H1 (cell line): ENCODE data around the gene OR8G5. TPM values are rescaled to one million over a fixed set of nuclear protein-coding genes. Genes with fewer than 3 reads are reported as not detected.

Source experiments
- CTCF ChIA-PET: fragments of 300-600 bp; sonication (Branson Sonifier 250); formaldehyde crosslinking; loops from one replicate; lab custom pipeline; 2021; ENCODE audit not compliant: partially characterized antibody; lab: Charles Lee
- POLR2A ChIA-PET: fragments of 300-600 bp; sonication (Branson Sonifier 250); formaldehyde crosslinking; loops from one replicate; lab custom pipeline; 2021; ENCODE audit warnings: inconsistent platforms; ENCODE audit not compliant: partially characterized antibody; lab: Charles Lee
- DNase-seq, 2 experiments: peaks; one replicate each; pipeline versions ENCODE4 v3.0.0 to v3.0.0-alpha.2; 2010 to 2022; ENCODE audit warnings: low spot score in 2 of 2, low read depth in 1 of 2, mixed read lengths in 1 of 2
- FAIRE-seq: peaks from 2 replicates; lab custom pipeline; 2011; peaks lifted over from hg19 to GRCh38; lab: Jason Lieb, UNC
- H2AFZ ChIP-seq: 2 replicates; pipeline ENCODE4 v1.8.1; 2012; ENCODE audit warnings: low read length, inconsistent platforms
- H2AK5ac ChIP-seq: 2 replicates; pipeline ENCODE4 v1.6.1; 2013; ENCODE audit warnings: low read depth, low read length
- H2BK120ac ChIP-seq: replicated peaks from 2 replicates; pipeline ENCODE3; 2013; ENCODE audit warnings: low read depth, low read length, inconsistent platforms
- H2BK12ac ChIP-seq: 2 replicates; pipeline ENCODE4 v1.6.1; 2013; ENCODE audit warnings: low read depth, low read length
- H2BK15ac ChIP-seq: 2 replicates; pipeline ENCODE4 v1.6.1; 2013; ENCODE audit warnings: low read length
- H2BK20ac ChIP-seq: 2 replicates; pipeline ENCODE4 v1.6.1; 2013; ENCODE audit warnings: low read length
- H2BK5ac ChIP-seq: 2 replicates; pipeline ENCODE4 v1.6.1; 2013; ENCODE audit warnings: low read depth, low read length
- H3K14ac ChIP-seq: 2 replicates; pipeline ENCODE4 v1.6.1; 2013; ENCODE audit warnings: inconsistent platforms; ENCODE audit not compliant: insufficient read length
- H3K18ac ChIP-seq: 2 replicates; pipeline ENCODE4 v1.6.1; 2013; ENCODE audit warnings: low read length; ENCODE audit errors: extremely low read depth
- H3K23ac ChIP-seq: 2 replicates; pipeline ENCODE4 v1.6.1; 2013; ENCODE audit warnings: inconsistent platforms; ENCODE audit not compliant: insufficient read length
- H3K23me2 ChIP-seq: 2 replicates; pipeline ENCODE4 v1.6.1; 2013; ENCODE audit warnings: low read depth, low read length
- H3K27ac ChIP-seq: 2 replicates; pipeline ENCODE4 v1.6.1; 2011; ENCODE audit warnings: low read depth, low read length, inconsistent platforms
- H3K27me3 ChIP-seq, 4 experiments: replicated peaks in 1 of 4; 1 replicate in 1 of 4; 2 replicates in 3 of 4; pipeline versions ENCODE4 v1.6.1 to v1.8.1; 2011 to 2013; ENCODE audit warnings: low read length in 3 of 4, mild to moderate bottlenecking in 3 of 4, inconsistent platforms in 2 of 4, mixed read lengths in 2 of 4, moderate library complexity in 1 of 4; ENCODE audit not compliant: control insufficient read depth in 3 of 4, insufficient read depth in 3 of 4; ENCODE audit errors: extremely low read depth in 1 of 4
- H3K36me3 ChIP-seq, 4 experiments: 2 replicates each; pipeline versions ENCODE4 v1.6.1 to v1.8.1; 2011 to 2013; ENCODE audit warnings: mild to moderate bottlenecking in 4 of 4, low read length in 3 of 4, moderate library complexity in 2 of 4, control low read depth in 1 of 4, inconsistent platforms in 1 of 4; ENCODE audit not compliant: insufficient read depth in 4 of 4, control insufficient read depth in 2 of 4
- H3K4ac ChIP-seq: replicated peaks from 2 replicates; pipeline ENCODE3; 2013; ENCODE audit warnings: low read length, low read depth, mixed read lengths, inconsistent platforms; ENCODE audit not compliant: insufficient read length
- H3K4me1 ChIP-seq, 4 experiments: replicated peaks in 1 of 4; 1 replicate in 1 of 4; 2 replicates in 3 of 4; pipeline versions ENCODE4 v1.6.1 to v1.8.1; 2011 to 2013; ENCODE audit warnings: low read length in 3 of 4, inconsistent platforms in 2 of 4, mixed read lengths in 1 of 4; ENCODE audit not compliant: insufficient read depth in 4 of 4, control insufficient read depth in 3 of 4
- H3K4me2 ChIP-seq, 2 experiments: 2 replicates each; pipeline versions ENCODE4 v1.6.1 to v1.8.1; 2011 to 2013; ENCODE audit warnings: low read depth in 2 of 2, low read length in 2 of 2, control low read depth in 1 of 2, inconsistent platforms in 1 of 2, mild to moderate bottlenecking in 1 of 2; ENCODE audit not compliant: insufficient read depth in 1 of 2
- H3K4me3 ChIP-seq, 4 experiments: fragments of 200-600, 300-600 bp in 1 of 4; sonication (generic), shearing (Covaris generic), sonication (Bioruptor Twin) in 1 of 4; 2 replicates each; pipeline versions ENCODE4 v1.5.1 to v1.8.1; 2011 to 2016; ENCODE audit warnings: low read length in 4 of 4, low read depth in 3 of 4, control low read depth in 2 of 4, inconsistent platforms in 2 of 4, mild to moderate bottlenecking in 2 of 4, mixed read lengths in 1 of 4, moderate library complexity in 1 of 4; ENCODE audit not compliant: insufficient read depth in 2 of 4; ENCODE audit errors: extremely low read depth in 1 of 4
- H3K56ac ChIP-seq: replicated peaks from 2 replicates; pipeline ENCODE3; 2013; ENCODE audit warnings: low read depth, mild to moderate bottlenecking, mixed read lengths, low read length, inconsistent platforms; ENCODE audit not compliant: insufficient read length
- H3K79me1 ChIP-seq: 2 replicates; pipeline ENCODE4 v1.6.1; 2013; ENCODE audit warnings: low read depth, low read length, control low read depth
- H3K79me2 ChIP-seq, 2 experiments: 2 replicates each; pipeline versions ENCODE4 v1.6.1 to v1.8.1; 2012 to 2013; ENCODE audit warnings: low read length in 2 of 2, mild to moderate bottlenecking in 2 of 2, inconsistent platforms in 1 of 2; ENCODE audit not compliant: insufficient read depth in 2 of 2, control insufficient read depth in 1 of 2
- H3K9ac ChIP-seq, 4 experiments: replicated peaks in 1 of 4; 1 replicate in 1 of 4; 2 replicates in 3 of 4; pipeline versions ENCODE4 v1.6.1 to v1.8.1; 2011 to 2013; ENCODE audit warnings: low read depth in 3 of 4, low read length in 3 of 4, control low read depth in 2 of 4, mild to moderate bottlenecking in 2 of 4, moderate library complexity in 2 of 4, inconsistent platforms in 1 of 4; ENCODE audit errors: extremely low read depth in 1 of 4
- H3K9me3 ChIP-seq, 2 experiments: 2 replicates each; pipeline versions ENCODE4 v1.6.1 to v1.8.1; 2012 to 2013; ENCODE audit warnings: mild to moderate bottlenecking in 2 of 2, moderate library complexity in 2 of 2, control low read depth in 1 of 2, inconsistent platforms in 1 of 2, low read depth in 1 of 2, low read length in 1 of 2, mixed read lengths in 1 of 2; ENCODE audit not compliant: insufficient read depth in 2 of 2
- H4K20me1 ChIP-seq, 2 experiments: replicated peaks in 1 of 2; 2 replicates each; pipeline versions ENCODE3 to v1.8.1; 2011 to 2013; ENCODE audit warnings: inconsistent platforms in 2 of 2, low read length in 2 of 2, mild to moderate bottlenecking in 1 of 2; ENCODE audit not compliant: insufficient read depth in 2 of 2, control insufficient read depth in 1 of 2
- H4K5ac ChIP-seq: 2 replicates; pipeline ENCODE4 v1.6.1; 2013; ENCODE audit warnings: low read length, low read depth, mixed read lengths, inconsistent platforms; ENCODE audit not compliant: insufficient read length
- H4K8ac ChIP-seq: 2 replicates; pipeline ENCODE4 v1.8.0; 2013; ENCODE audit warnings: mild to moderate bottlenecking, moderate library complexity, low read length, inconsistent platforms; ENCODE audit not compliant: insufficient read depth; ENCODE audit errors: extremely low read depth
- H4K91ac ChIP-seq: replicated peaks from 2 replicates; pipeline ENCODE3; 2013; ENCODE audit warnings: low read length, mixed read lengths, inconsistent platforms; ENCODE audit not compliant: insufficient read length
- BCL11A ChIP-seq, 2 experiments: IDR thresholded peaks; one replicate each; pipeline ENCODE4 v1.6.1; 2011; ENCODE audit warnings: low read depth in 2 of 2, low read length in 2 of 2, mild to moderate bottlenecking in 2 of 2
- CBX5 ChIP-seq: fragments of 300-800, 300-1000 bp; sonication (generic); IDR thresholded peaks from 2 replicates; pipeline ENCODE4 v1.7.1; 2016; ENCODE audit warnings: antibody characterized with exemption, low read length, low read depth
- EP300 ChIP-seq, 2 experiments: IDR thresholded peaks; 1 replicate in 1 of 2; 2 replicates in 1 of 2; pipeline ENCODE4 v1.6.1; 2011 to 2012; ENCODE audit warnings: low read depth in 2 of 2, low read length in 2 of 2, mild to moderate bottlenecking in 2 of 2, borderline replicate concordance in 1 of 2, inconsistent platforms in 1 of 2, moderate library complexity in 1 of 2
- EZH2 ChIP-seq: fragments of 200-600 bp; sonication (generic); IDR thresholded peaks from 2 replicates; pipeline ENCODE4 v1.7.1; 2012; ENCODE audit warnings: low read depth, mild to moderate bottlenecking, moderate library complexity, low read length, inconsistent platforms; ENCODE audit not compliant: severe bottlenecking
- SIN3A ChIP-seq, 2 experiments: IDR thresholded peaks in 1 of 2; conservative IDR thresholded peaks in 1 of 2; 2 replicates each; pipeline ENCODE4 v1.6.1; 2011 to 2012; ENCODE audit warnings: low read length in 2 of 2, improper control_type of control experiment in 1 of 2, low read depth in 1 of 2, mild to moderate bottlenecking in 1 of 2
- SUZ12 ChIP-seq: fragments of 200-600 bp; sonication (generic); IDR thresholded peaks from 2 replicates; pipeline ENCODE4 v1.6.1; 2012; ENCODE audit warnings: mild to moderate bottlenecking, inconsistent platforms, low read length, moderate library complexity, mixed read lengths
- TBP ChIP-seq: IDR thresholded peaks from 2 replicates; pipeline ENCODE4 v1.6.1; 2011; ENCODE audit warnings: low read depth, low read length, improper control_type of control experiment
- TCF12 ChIP-seq: IDR thresholded peaks from 2 replicates; pipeline ENCODE4 v1.6.1; 2011; ENCODE audit warnings: low read depth, mild to moderate bottlenecking, low read length
- TEAD4 ChIP-seq: IDR thresholded peaks from 2 replicates; pipeline ENCODE4 v1.6.1; 2012; ENCODE audit warnings: low read depth, low read length, inconsistent platforms, mixed read lengths
- WGBS, 2 experiments: shearing (Covaris generic) in 1 of 2; methylation state at CpG; one replicate each; pipeline versions ENCODE4 v1.1.6 to v1.1.7; 2013 to 2015; ENCODE audit warnings: low lambda C conversion rate in 2 of 2, mixed read lengths in 2 of 2, inconsistent platforms in 1 of 2, low coverage in 1 of 2, missing lambda C conversion rate in 1 of 2; ENCODE audit not compliant: insufficient replicate concordance in 2 of 2, insufficient coverage in 1 of 2, insufficient read length in 1 of 2; ENCODE audit errors: extremely low coverage in 1 of 2, missing lambda C conversion rate in 1 of 2; 5-methylcytosine and 5-hydroxymethylcytosine counted together
- polyA plus RNA-seq, 7 experiments: library from polyadenylated mRNA; depleted of rRNA in 3 of 7; stranded (reverse) in 5 of 7; unstranded in 2 of 7; fragments of >200 nt in 5 of 7; fragments of 200-250 nt in 2 of 7; gene quantifications; 1 replicate in 5 of 7; 2 replicates in 1 of 7; 4 replicates in 1 of 7; pipeline versions ENCODE4 v1.2.1 to v1.2.3, GENCODE V29; 2011 to 2013; ENCODE audit warnings: missing spikeins in 2 of 7, mixed read lengths in 2 of 7
- total RNA-seq: library from RNA; stranded (reverse); fragmentation: NEBNext Ultra II Directional; extraction: Animal tissue kit (Norgen Biotek cat#: 25700); gene quantifications from 2 replicates; pipeline ENCODE4 v1.2.1, GENCODE V29; 2021

The OR8G5 gene
- total and polyA plus RNA-seq, 2 of the 8 experiments (the other 6 are each of a cell fraction or from before 2014, with no cell fraction given) = not detected

- Histone ChIP-seq H2BK12ac (no peak overlapping the region), H3K9ac (no peak overlapping the region), H3K14ac (no peak overlapping the region), H3K36me3 (no peaks in the 10 kb centered on the region), H4K91ac (no peak overlapping the region), H2AFZ (no peak overlapping the region), H3K18ac (no peak overlapping the region), H3K27ac (no peak overlapping the region), H3K23ac (no peak overlapping the region), H3K79me2 (no peaks in the 10 kb centered on the region), H4K20me1 (no peaks in the 10 kb centered on the region), H2BK120ac (no peak overlapping the region), H2BK15ac (no peak overlapping the region), H2BK20ac (no peak overlapping the region), H3K4me3 (no peak overlapping the region), H3K56ac (no peak overlapping the region), H3K27me3 (no peaks in the 10 kb centered on the region), H3K79me1 (no peaks in the 10 kb centered on the region), H3K4me1 (peaks cover 0 to 3% (median 0%) of the 10 kb centered on the region in 4 experiments; a peak in 1 of 7 replicates), H2BK5ac (no peak overlapping the region), H3K4me2 (peak overlapping the region in 1 of 2 experiments; percentile 31; a peak in 1 of 4 replicates), H3K9me3 (no peaks in the 10 kb centered on the region), H4K5ac (no peak overlapping the region), H3K23me2 (no peaks in the 10 kb centered on the region), H3K4ac (no peak overlapping the region), H2AK5ac (no peak overlapping the region), H4K8ac (no peak overlapping the region)
- no peak for FAIRE-seq
- ChIA-PET POLR2A (no interaction called here), CTCF (interaction anchor here (0.9 to 1.5 kb wide), 2 partner anchors 46 to 202 kb away, joined by 4 read pairs; no protein-coding TSS in a partner anchor)
- 85% methylated on average over 2 of the region's 2 CpGs; no CpG with 5 or more reads in 1 of the 2 experiments for WGBS, 2 experiments
- no peak for TF ChIP-seq TCF12
- TF ChIP-seq SIN3A (conservative IDR thresholded peaks at IDR 0.05 in 1 of 2, IDR thresholded peaks at IDR 0.05 in 1 of 2; ENCODE audit: low read depth in 1 of 2, low read length in 2 of 2) = no peak
- no peak for TF ChIP-seq TBP
- no peak for TF ChIP-seq BCL11A (IDR thresholded peaks at IDR 0.05; ENCODE audit: low read depth in 2 of 2, low read length in 2 of 2)
- TF ChIP-seq CBX5 = no peak
- TF ChIP-seq EZH2 = no peak
- TF ChIP-seq TEAD4 = no peak
- no peak for TF ChIP-seq EP300 (IDR thresholded peaks at IDR 0.05; ENCODE audit: borderline replicate concordance in 1 of 2, low read depth in 2 of 2, low read length in 2 of 2)
- no peak for TF ChIP-seq SUZ12
- DNase-seq = no peak
These were observed 17.8 kb downstream of the OR8G5 start for GRCh38 chr11:124274000-124274399.
